Tibial artery (tissue), 4 donors: ENCODE measurements around the gene PPARG.

Experiments used
- DNase-seq, 2 donors: peaks; one replicate each; pipeline ENCODE4 v3.0.0-alpha.2; 2019
- H3K27ac ChIP-seq, 2 donors: fragments of 200-600 bp; sonication (generic) in 1 of 2; 1 replicate in 1 of 2; 2 replicates in 1 of 2; pipeline ENCODE4 v1.5.1; 2018 to 2019; ENCODE audit warnings: mild to moderate bottlenecking in 1 of 2
- H3K27me3 ChIP-seq, 2 donors: fragments of 200-600 bp; sonication (generic) in 1 of 2; one replicate each; pipeline versions ENCODE4 v1.5.1 to v1.6.0; 2016 to 2019
- H3K36me3 ChIP-seq, 3 donors: fragments of 200-600 bp; sonication (generic) in 2 of 3; one replicate each; pipeline ENCODE4 v1.5.1; 2016 to 2019; ENCODE audit warnings: mild to moderate bottlenecking in 2 of 3
- H3K4me1 ChIP-seq, 4 donors: fragments of 200-600 bp; sonication (generic) in 2 of 4; 1 replicate in 3 of 4; 2 replicates in 1 of 4; pipeline ENCODE4 v1.5.1; 2016 to 2019
- H3K4me3 ChIP-seq, 2 donors: fragments of 200-600 bp; sonication (generic) in 1 of 2; 1 replicate in 1 of 2; 2 replicates in 1 of 2; pipeline ENCODE4 v1.5.1; 2018 to 2019; ENCODE audit warnings: mild to moderate bottlenecking in 2 of 2
- H3K9me3 ChIP-seq, 3 donors: fragments of 200-600 bp; sonication (generic) in 1 of 3; one replicate each; pipeline ENCODE4 v1.5.1; 2016 to 2019
- intact Hi-C: fragments of 100-400 bp; cut with DNase I; formaldehyde crosslinking; loops from one replicate; pipeline ENCODE4 v1.15.0; 2023; ENCODE audit warnings: low total_unique reads
- TF ChIP-seq, protein P1 (sequence below), 2 experiments: fragments of 200-600 bp in 1 of 2; fragments of 450-650 bp in 1 of 2; IDR thresholded peaks; one replicate each; pipeline ENCODE4 v1.5.1; 2017 to 2019; ENCODE audit warnings: antibody characterized with exemption in 2 of 2, mild to moderate bottlenecking in 1 of 2, moderate library complexity in 1 of 2

Gene PPARG

DNA sequence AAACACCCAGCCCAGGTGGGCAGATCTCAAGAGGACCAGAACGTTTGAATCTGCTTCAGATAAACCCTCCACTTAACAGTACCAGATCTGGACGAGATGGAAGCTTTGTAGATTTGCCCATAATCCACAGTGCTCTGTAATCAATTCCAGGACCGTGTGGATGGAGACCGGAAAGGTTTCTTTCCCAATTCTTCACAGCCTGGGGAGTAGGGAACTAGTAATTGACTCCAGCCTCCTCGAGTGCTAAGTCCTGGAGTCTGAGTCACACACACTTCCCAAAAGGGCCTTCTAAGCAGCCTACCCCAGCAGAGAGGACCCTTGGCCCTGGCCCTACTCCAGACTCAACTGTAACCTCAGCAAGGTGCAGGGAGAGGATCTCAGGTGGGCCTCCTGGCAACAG, 139.3 kb downstream of the PPARG start:
- H3K27me3 ChIP-seq = peaks cover 0 to 2% of the 10 kb centered on the region in 2 donors
- no peak for DNase-seq
- H3K36me3 ChIP-seq = no peaks in the 10 kb centered on the region
- no peak overlapping the region for H3K27ac ChIP-seq
- H3K9me3 ChIP-seq = no peaks in the 10 kb centered on the region
- H3K4me3 ChIP-seq = no peak overlapping the region
- TF ChIP-seq, protein P1, sequence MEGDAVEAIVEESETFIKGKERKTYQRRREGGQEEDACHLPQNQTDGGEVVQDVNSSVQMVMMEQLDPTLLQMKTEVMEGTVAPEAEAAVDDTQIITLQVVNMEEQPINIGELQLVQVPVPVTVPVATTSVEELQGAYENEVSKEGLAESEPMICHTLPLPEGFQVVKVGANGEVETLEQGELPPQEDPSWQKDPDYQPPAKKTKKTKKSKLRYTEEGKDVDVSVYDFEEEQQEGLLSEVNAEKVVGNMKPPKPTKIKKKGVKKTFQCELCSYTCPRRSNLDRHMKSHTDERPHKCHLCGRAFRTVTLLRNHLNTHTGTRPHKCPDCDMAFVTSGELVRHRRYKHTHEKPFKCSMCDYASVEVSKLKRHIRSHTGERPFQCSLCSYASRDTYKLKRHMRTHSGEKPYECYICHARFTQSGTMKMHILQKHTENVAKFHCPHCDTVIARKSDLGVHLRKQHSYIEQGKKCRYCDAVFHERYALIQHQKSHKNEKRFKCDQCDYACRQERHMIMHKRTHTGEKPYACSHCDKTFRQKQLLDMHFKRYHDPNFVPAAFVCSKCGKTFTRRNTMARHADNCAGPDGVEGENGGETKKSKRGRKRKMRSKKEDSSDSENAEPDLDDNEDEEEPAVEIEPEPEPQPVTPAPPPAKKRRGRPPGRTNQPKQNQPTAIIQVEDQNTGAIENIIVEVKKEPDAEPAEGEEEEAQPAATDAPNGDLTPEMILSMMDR (IDR thresholded peaks at IDR 0.05) = no peak
- intact Hi-C loops = no loop called here
- H3K4me1 ChIP-seq = peaks cover 0 to 4% (median 0%) of the 10 kb centered on the region in 4 donors

DNA sequence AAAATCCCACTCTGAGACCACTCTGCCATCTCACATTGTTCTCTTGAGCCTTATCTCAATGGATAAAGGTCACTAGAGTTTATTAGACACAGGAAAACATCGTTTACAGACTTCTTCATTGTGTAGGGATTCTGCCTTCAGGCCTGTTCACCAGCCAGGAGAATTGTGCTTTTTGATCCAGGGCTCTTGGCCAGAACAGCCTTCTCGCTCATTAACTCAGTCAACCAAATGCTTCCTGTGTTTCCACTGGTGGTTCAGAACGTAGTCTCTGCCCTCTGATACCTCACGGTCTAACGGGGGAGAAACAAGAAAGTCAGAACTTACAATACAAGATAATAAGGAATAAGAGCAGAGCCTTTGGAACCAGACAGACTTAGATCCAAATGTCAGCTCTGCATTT, 141.2 kb downstream of the PPARG start:
- intact Hi-C loops = no loop called here
- Histone ChIP-seq H3K36me3 (no peaks in the 10 kb centered on the region), H3K27me3 (peaks cover 0 to 1% of the 10 kb centered on the region in 2 donors), H3K9me3 (no peaks in the 10 kb centered on the region), H3K4me1 (no peaks in the 10 kb centered on the region), H3K27ac (no peak overlapping the region), H3K4me3 (no peak overlapping the region)
- TF ChIP-seq, protein P1 (IDR thresholded peaks at IDR 0.05) = no peak
- DNase-seq = no peak

DNA sequence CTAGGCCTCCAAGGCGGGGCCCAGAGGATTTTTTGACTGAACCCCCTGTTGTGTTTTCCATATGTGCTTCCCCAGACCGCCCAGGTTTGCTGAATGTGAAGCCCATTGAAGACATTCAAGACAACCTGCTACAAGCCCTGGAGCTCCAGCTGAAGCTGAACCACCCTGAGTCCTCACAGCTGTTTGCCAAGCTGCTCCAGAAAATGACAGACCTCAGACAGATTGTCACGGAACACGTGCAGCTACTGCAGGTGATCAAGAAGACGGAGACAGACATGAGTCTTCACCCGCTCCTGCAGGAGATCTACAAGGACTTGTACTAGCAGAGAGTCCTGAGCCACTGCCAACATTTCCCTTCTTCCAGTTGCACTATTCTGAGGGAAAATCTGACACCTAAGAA, 145.0 kb downstream of the PPARG start:
- intact Hi-C loops = no loop called here
- Histone ChIP-seq H3K36me3 (no peaks in the 10 kb centered on the region), H3K27me3 (peaks cover 0 to 2% of the 10 kb centered on the region in 2 donors), H3K4me3 (no peak overlapping the region), H3K9me3 (no peaks in the 10 kb centered on the region), H3K4me1 (peaks cover 0 to 6% (median 0%) of the 10 kb centered on the region in 4 donors), H3K27ac (no peak overlapping the region)
- DNase-seq = no peak
- TF ChIP-seq, protein P1 (IDR thresholded peaks at IDR 0.05) = no peak

DNA sequence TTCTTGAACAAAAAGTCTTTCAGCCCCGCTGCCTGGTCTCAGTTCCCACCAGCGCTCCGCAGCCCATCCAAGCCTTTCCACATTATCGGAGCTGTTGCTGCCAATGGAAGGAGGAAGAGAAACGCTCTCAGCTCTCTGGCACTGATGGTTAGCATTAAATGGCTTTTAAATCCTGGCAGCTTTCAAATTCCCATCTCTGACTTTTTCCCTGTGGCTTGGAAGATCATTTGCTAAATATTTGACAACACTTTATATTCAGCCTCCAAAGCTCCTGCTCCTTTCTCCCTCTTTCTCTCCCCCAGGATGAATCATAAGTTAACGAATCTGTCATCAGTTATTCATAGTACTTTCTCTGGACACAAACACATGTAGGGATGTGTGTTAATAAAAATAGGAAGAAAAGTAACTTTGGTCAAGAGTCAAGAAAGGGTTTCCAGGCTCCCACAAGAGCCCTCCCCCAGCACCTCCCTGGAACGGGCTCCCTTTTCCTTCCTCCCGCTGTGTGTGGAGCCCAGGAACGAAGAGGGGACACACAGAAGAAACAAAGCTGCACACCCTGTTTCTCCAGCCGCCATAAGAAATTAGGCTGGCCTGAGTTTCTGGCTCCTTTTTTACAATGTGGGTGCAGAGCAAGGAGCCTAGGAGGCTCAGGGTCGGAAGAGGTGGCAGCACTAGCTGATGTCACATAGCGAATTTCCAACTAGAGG, 147.8 kb downstream of the PPARG start:
- intact Hi-C loops = no loop called here
- no peak overlapping the region for H3K27ac ChIP-seq
- no peaks in the 10 kb centered on the region for H3K36me3 ChIP-seq
- TF ChIP-seq, protein P1 (IDR thresholded peaks at IDR 0.05) = no peak
- no peaks in the 10 kb centered on the region for H3K9me3 ChIP-seq
- H3K27me3 ChIP-seq = peaks cover 0 to 5% of the 10 kb centered on the region in 2 donors
- H3K4me1 ChIP-seq = peaks cover 0 to 18% (median 2%) of the 10 kb centered on the region in 4 donors
- no peak overlapping the region for H3K4me3 ChIP-seq
- no peak for DNase-seq

DNA sequence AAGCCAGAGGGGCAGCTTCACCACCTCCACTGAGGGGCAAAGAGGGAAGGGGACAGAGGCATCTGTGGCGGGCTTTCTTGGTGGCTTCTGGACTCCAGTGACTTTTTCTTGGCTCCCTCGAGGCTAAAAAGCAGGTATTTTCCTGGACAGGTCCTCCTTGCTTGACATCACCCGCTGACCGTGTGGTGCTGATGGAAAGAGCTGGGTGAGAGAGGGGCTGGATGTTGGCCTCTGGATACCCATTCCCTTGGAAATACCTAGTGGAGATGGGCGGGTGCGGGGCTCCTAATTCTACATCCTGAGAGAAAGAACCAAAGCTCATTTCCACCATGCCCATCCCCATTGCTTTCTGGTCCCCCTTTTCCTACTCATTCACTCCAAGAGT, 148.3 kb downstream of the PPARG start:
- H3K27me3 ChIP-seq = peaks cover 0 to 9% of the 10 kb centered on the region in 2 donors
- H3K4me1 ChIP-seq = peaks cover 0 to 18% (median 2%) of the 10 kb centered on the region in 4 donors
- no peaks in the 10 kb centered on the region for H3K9me3 ChIP-seq
- no peak overlapping the region for H3K27ac ChIP-seq
- intact Hi-C loops = no loop called here
- TF ChIP-seq, protein P1 (IDR thresholded peaks at IDR 0.05) = no peak
- H3K4me3 ChIP-seq = no peak overlapping the region
- no peaks in the 10 kb centered on the region for H3K36me3 ChIP-seq
- no peak for DNase-seq
